ENCODE data around the gene JAML.

GRCh38 chr11:118184784-118185579 lies 39.8 kb downstream of the JAML start:
- TF ChIP-seq POLR2A (IDR thresholded peaks at IDR 0.05) = no peak
- TF ChIP-seq CTCF (IDR thresholded peaks at IDR 0.05) = no peak

Data from breast epithelium (tissue), 3 donors.